ENCODE data around the gene DVL2. TPM values are rescaled to one million over a fixed set of nuclear protein-coding genes. Genes with fewer than 3 reads are reported as not detected.

The DVL2 gene
- total and polyA plus RNA-seq, 4 donors = 3.4 to 24.5 (median 11.3) TPM

GRCh38 chr17:7282752-7283321, 48.5 kb upstream of the DVL2 start:
- Histone ChIP-seq H3K9me3 (ENCODE audit: control insufficient read depth in 4 of 4, low read length in 3 of 4) (no peaks in the 10 kb centered on the region), H3K27me3 (ENCODE audit: control insufficient read depth in 4 of 4, insufficient read depth in 4 of 4, low read length in 3 of 4) (no peaks in the 10 kb centered on the region), H3K9ac (ENCODE audit: low read depth in 1 of 2, low read length in 2 of 2) (no peak overlapping the region), H3K4me3 (ENCODE audit: low read depth in 1 of 3, low read length in 3 of 3) (no peak overlapping the region), H3K36me3 (ENCODE audit: control insufficient read depth in 4 of 4, insufficient read depth in 3 of 4, low read depth in 1 of 4, low read length in 3 of 4) (no peaks in the 10 kb centered on the region), H3K4me1 (ENCODE audit: control insufficient read depth in 4 of 4, insufficient read depth in 4 of 4, low read length in 3 of 4) (peaks cover 9 to 19% (median 13%) of the 10 kb centered on the region in 4 donors), H3K27ac (ENCODE audit: low read depth in 1 of 2, low read length in 2 of 2) (no peak overlapping the region)
- TF ChIP-seq YY1 (IDR thresholded peaks at IDR 0.05) (no peak), ZBTB33 (IDR thresholded peaks at IDR 0.05) (no peak), MAX (IDR thresholded peaks at IDR 0.05) (no peak), NR2F2 (IDR thresholded peaks at IDR 0.05) (no peak), HNF4A (conservative IDR thresholded peaks at IDR 0.05) (no peak), FOXA2 (IDR thresholded peaks at IDR 0.05) (no peak), RXRA (IDR thresholded peaks at IDR 0.05) (no peak), TAF1 (conservative IDR thresholded peaks at IDR 0.05) (no peak), GABPA (IDR thresholded peaks at IDR 0.05 in 1 of 2, conservative IDR thresholded peaks at IDR 0.05 in 1 of 2) (no peak), EGR1 (IDR thresholded peaks at IDR 0.05; ENCODE audit: low read depth in 2 of 2) (no peak), FOXA1 (IDR thresholded peaks at IDR 0.05) (no peak), JUND (IDR thresholded peaks at IDR 0.05) (no peak), SP1 (IDR thresholded peaks at IDR 0.05) (no peak), ATF3 (IDR thresholded peaks at IDR 0.05) (no peak), CTCF (IDR thresholded peaks at IDR 0.05; ENCODE audit: low read depth, low read length, missing input control) (no peak), RAD21 (IDR thresholded peaks at IDR 0.05) (no peak), REST (IDR thresholded peaks at IDR 0.05) (no peak), HNF4G (IDR thresholded peaks at IDR 0.05) (no peak)
- DNase-seq (ENCODE audit: low spot score) = peak; percentile 81
- WGBS = 75% methylated on average over 6 of the region's 6 CpGs
